ENCODE measurements around the gene BRD1.

Gene BRD1

GRCh38 chr22:49785841-49786471 is 41.7 kb downstream of the BRD1 start:
- TF ChIP-seq EZH2phosphoT487 (IDR thresholded peaks at IDR 0.05; ENCODE audit: borderline replicate concordance, low read length): no peak
- TF ChIP-seq CTCF (IDR thresholded peaks at IDR 0.05; ENCODE audit: low read depth, low read length, poor library complexity, severe bottlenecking): no peak
- Histone ChIP-seq H3K4me1 (ENCODE audit: control insufficient read depth, low read length) (no peaks in the 10 kb centered on the region), H3K36me3 (ENCODE audit: control insufficient read depth, low read length) (peaks cover 72% of the 10 kb centered on the region), H3K4me3 (ENCODE audit: low read length) (no peak overlapping the region), H3F3A (ENCODE audit: control insufficient read depth, insufficient read depth) (no peaks in the 10 kb centered on the region), H3K27me3 (ENCODE audit: control insufficient read depth, low read length) (no peaks in the 10 kb centered on the region), H4K20me1 (ENCODE audit: control insufficient read depth, insufficient read depth, low read depth, low read length) (peaks cover 3% of the 10 kb centered on the region), H3K9me2 (replicated peaks; ENCODE audit: control insufficient read depth, low read length) (no peaks in the 10 kb centered on the region), H3K9me3 (ENCODE audit: control insufficient read depth, insufficient read depth, low read length) (no peaks in the 10 kb centered on the region), H3K4me2 (ENCODE audit: low read length) (no peak overlapping the region), H3K79me2 (ENCODE audit: control insufficient read depth, low read length) (peaks cover 85% of the 10 kb centered on the region), H3K27ac (ENCODE audit: low read depth, low read length) (no peak overlapping the region)

GRCh38 chr22:49785046-49785521 is 42.6 kb downstream of the BRD1 start:
- Histone ChIP-seq H3K9me3 (ENCODE audit: control insufficient read depth, insufficient read depth, low read length) (no peaks in the 10 kb centered on the region), H3F3A (ENCODE audit: control insufficient read depth, insufficient read depth) (no peaks in the 10 kb centered on the region), H3K4me1 (ENCODE audit: control insufficient read depth, low read length) (no peaks in the 10 kb centered on the region), H3K27me3 (ENCODE audit: control insufficient read depth, low read length) (no peaks in the 10 kb centered on the region), H3K4me2 (ENCODE audit: low read length) (no peak overlapping the region), H3K79me2 (ENCODE audit: control insufficient read depth, low read length) (peaks cover 85% of the 10 kb centered on the region), H3K4me3 (ENCODE audit: low read length) (no peak overlapping the region), H3K36me3 (ENCODE audit: control insufficient read depth, low read length) (peaks cover 64% of the 10 kb centered on the region), H3K27ac (ENCODE audit: low read depth, low read length) (no peak overlapping the region), H3K9me2 (replicated peaks; ENCODE audit: control insufficient read depth, low read length) (no peaks in the 10 kb centered on the region), H4K20me1 (ENCODE audit: control insufficient read depth, insufficient read depth, low read depth, low read length) (peaks cover 3% of the 10 kb centered on the region)
- TF ChIP-seq EZH2phosphoT487 (IDR thresholded peaks at IDR 0.05; ENCODE audit: borderline replicate concordance, low read length) (no peak), CTCF (IDR thresholded peaks at IDR 0.05; ENCODE audit: low read depth, low read length, poor library complexity, severe bottlenecking) (no peak)

- H3K4me3 ChIP-seq (ENCODE audit: low read length): no peak overlapping the region
- H4K20me1 ChIP-seq (ENCODE audit: control insufficient read depth, insufficient read depth, low read depth, low read length): peaks cover 7% of the 10 kb centered on the region
- H3K4me1 ChIP-seq (ENCODE audit: control insufficient read depth, low read length): no peaks in the 10 kb centered on the region
- H3K9me2 ChIP-seq (replicated peaks; ENCODE audit: control insufficient read depth, low read length): no peaks in the 10 kb centered on the region
- TF ChIP-seq EZH2phosphoT487 (IDR thresholded peaks at IDR 0.05; ENCODE audit: borderline replicate concordance, low read length): no peak
- no peak for TF ChIP-seq CTCF (IDR thresholded peaks at IDR 0.05; ENCODE audit: low read depth, low read length, poor library complexity, severe bottlenecking)
- H3K27me3 ChIP-seq (ENCODE audit: control insufficient read depth, low read length): no peaks in the 10 kb centered on the region
- no peak overlapping the region for H3K27ac ChIP-seq (ENCODE audit: low read depth, low read length)
- peaks cover 85% of the 10 kb centered on the region for H3K79me2 ChIP-seq (ENCODE audit: control insufficient read depth, low read length)
- peaks cover 60% of the 10 kb centered on the region for H3K36me3 ChIP-seq (ENCODE audit: control insufficient read depth, low read length)
- no peaks in the 10 kb centered on the region for H3K9me3 ChIP-seq (ENCODE audit: control insufficient read depth, insufficient read depth, low read length)
- H3F3A ChIP-seq (ENCODE audit: control insufficient read depth, insufficient read depth): no peaks in the 10 kb centered on the region
- H3K4me2 ChIP-seq (ENCODE audit: low read length): no peak overlapping the region
These were observed 43.1 kb downstream of the BRD1 start for GRCh38 chr22:49784630-49784971.

Data from DOHH2 (cell line).